Measurements from ENCODE around the gene SCARF2. TPM values are rescaled to one million over a fixed set of nuclear protein-coding genes. Genes with fewer than 3 reads are reported as not detected.
"Not testable (repeated sequence)": the region's sequence is repeated elsewhere in the genome, so short reads cannot be mapped to it uniquely, and the experiment has no call there.

SCARF2 gene, protein sequence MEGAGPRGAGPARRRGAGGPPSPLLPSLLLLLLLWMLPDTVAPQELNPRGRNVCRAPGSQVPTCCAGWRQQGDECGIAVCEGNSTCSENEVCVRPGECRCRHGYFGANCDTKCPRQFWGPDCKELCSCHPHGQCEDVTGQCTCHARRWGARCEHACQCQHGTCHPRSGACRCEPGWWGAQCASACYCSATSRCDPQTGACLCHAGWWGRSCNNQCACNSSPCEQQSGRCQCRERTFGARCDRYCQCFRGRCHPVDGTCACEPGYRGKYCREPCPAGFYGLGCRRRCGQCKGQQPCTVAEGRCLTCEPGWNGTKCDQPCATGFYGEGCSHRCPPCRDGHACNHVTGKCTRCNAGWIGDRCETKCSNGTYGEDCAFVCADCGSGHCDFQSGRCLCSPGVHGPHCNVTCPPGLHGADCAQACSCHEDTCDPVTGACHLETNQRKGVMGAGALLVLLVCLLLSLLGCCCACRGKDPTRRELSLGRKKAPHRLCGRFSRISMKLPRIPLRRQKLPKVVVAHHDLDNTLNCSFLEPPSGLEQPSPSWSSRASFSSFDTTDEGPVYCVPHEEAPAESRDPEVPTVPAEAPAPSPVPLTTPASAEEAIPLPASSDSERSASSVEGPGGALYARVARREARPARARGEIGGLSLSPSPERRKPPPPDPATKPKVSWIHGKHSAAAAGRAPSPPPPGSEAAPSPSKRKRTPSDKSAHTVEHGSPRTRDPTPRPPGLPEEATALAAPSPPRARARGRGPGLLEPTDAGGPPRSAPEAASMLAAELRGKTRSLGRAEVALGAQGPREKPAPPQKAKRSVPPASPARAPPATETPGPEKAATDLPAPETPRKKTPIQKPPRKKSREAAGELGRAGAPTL
- 1 to 10 TPM; 2.6 to 2.7 TPM for total RNA-seq
- 1 to 10 TPM in 1 of 2 donors, under 1 TPM in 1; 0.12 to 1.1 TPM for polyA plus RNA-seq

DNA sequence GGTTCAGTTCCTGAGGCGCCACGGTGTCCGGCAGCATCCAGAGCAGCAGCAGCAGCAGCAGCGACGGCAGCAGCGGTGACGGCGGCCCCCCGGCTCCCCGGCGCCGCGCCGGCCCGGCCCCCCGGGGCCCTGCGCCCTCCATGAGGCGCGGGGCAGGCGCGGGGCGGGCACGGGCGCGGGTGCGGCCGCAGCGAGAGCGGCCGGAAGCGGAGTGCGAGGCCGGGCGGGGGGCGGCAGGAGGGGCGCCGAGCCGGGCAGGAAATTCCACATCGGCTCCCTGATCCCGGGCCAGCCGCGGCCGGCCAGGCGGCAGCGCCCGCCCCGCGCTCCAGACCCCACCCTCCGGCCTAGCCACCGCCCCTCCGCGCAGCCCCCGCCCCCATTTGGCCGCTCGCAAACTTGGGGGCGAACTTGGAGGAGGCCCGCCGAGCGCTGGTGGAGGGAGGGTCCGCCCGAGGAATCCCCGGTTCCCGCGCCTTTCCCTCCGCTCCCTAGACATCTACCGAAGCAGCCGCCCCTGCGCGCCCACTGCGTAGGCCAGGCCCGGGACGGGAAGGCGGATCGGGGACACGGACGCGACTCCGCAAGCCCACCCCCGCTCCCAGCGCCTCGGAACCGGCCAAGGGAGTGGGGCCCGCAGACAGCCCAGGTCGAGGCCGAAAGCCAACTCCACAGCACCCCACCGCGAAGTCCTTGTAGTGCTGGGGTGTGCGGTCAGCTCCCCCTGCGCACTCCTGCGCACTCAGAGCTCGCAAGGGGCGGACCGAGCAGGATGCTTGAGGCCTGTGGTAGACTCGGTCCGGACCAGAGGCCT, at the start of gene SCARF2:
SCARF2 (minus strand) TSS at position 213 of the 814 bp plus-strand sequence; CDS start at position 142, 71 bp downstream.
- Mint-ChIP-seq H3K27me3 (peaks cover 23 to 26% of the 10 kb centered on the region in 2 donors), H3K36me3 (peaks cover 5% of the 10 kb centered on the region in 2 donors), H3K27ac (peak within 1 kb of the TSS in 4 of 7 donors; percentile 57 to 72 (median 62)), H3K9me3 (no peaks in the 10 kb centered on the region), H3K4me1 (peaks cover 7 to 27% (median 11%) of the 10 kb centered on the region in 4 donors), H3K4me3 (peak within 1 kb of the TSS; percentile 79 to 94 (median 84))
- ChIA-PET CTCF (ENCODE audit: partially characterized antibody) (no interaction called here), POLR2A (ENCODE audit: partially characterized antibody) (interaction anchor here (0.7 to 1.5 kb wide), 3 partner anchors 26 to 58 kb away, joined by 3 to 7 read pairs (median 4); partner anchors contain the start of gene KLHL22)
- DNase-seq = no peak
- Histone ChIP-seq H3K27ac (ENCODE audit: low read depth, low read length) (no peak within 1 kb of the TSS), H3K9me3 (ENCODE audit: control insufficient read depth in 1 of 2, low read length in 2 of 2) (no peaks in the 10 kb centered on the region), H3K4me1 (ENCODE audit: insufficient read depth, low read length) (peaks cover 23% of the 10 kb centered on the region), H3K4me3 (ENCODE audit: low read length in 2 of 2) (peak within 1 kb of the TSS; percentile 36 to 43), H3K27me3 (ENCODE audit: insufficient read depth, low read length) (peaks cover 24% of the 10 kb centered on the region), H3K36me3 (ENCODE audit: insufficient read depth, low read length) (no peaks in the 10 kb centered on the region)
- intact Hi-C loops (cut with micrococcal nuclease) = no loop called here

DNA sequence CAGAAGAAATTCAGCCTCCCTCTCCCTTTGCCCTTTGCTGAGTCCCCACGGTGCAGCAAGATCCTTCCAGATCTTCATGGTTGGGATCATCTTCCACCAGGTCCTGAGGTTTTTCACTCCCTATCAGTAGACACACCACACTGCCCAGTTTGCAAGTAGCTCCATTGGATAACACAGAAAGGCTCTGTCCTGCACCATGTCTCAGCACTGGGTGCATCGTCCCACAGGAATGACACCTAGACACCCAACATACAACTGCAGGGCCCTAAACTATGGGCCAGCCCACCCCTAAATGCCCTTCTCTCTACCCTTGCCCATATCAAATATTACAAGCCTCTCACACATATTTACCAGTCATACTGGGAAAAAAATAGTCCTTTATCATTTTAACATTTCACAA, 48.6 kb upstream of the SCARF2 start:
- intact Hi-C loops (cut with micrococcal nuclease) = no loop called here
- no peak for DNase-seq
- H3K9me3 Mint-ChIP-seq = no peaks in the 10 kb centered on the region
- ChIA-PET CTCF (ENCODE audit: partially characterized antibody) (no interaction called here), POLR2A (ENCODE audit: partially characterized antibody) (interaction anchor here (2.5 kb wide), 1 partner anchor 23 kb away, joined by 5 read pairs; no protein-coding TSS in a partner anchor)
- Histone ChIP-seq H3K36me3 (ENCODE audit: insufficient read depth, low read length) (peaks cover 11% of the 10 kb centered on the region), H3K4me1 (ENCODE audit: insufficient read depth, low read length) (peaks cover 26% of the 10 kb centered on the region), H3K4me3 (ENCODE audit: low read length in 2 of 2) (no peak overlapping the region), H3K27me3 (ENCODE audit: insufficient read depth, low read length) (no peaks in the 10 kb centered on the region), H3K9me3 (ENCODE audit: control insufficient read depth in 1 of 2, low read length in 2 of 2) (no peaks in the 10 kb centered on the region), H3K27ac (ENCODE audit: low read depth, low read length) (no peak overlapping the region)
- peaks cover 18 to 40% of the 10 kb centered on the region in 2 donors for H3K36me3 Mint-ChIP-seq
- no peaks in the 10 kb centered on the region for H3K27me3 Mint-ChIP-seq
- peak overlapping the region in 3 of 7 donors; percentile 44 to 81 (median 75) for H3K27ac Mint-ChIP-seq
- peaks cover 30 to 56% (median 45%) of the 10 kb centered on the region in 4 donors for H3K4me1 Mint-ChIP-seq
- H3K4me3 Mint-ChIP-seq = no peak overlapping the region

DNA sequence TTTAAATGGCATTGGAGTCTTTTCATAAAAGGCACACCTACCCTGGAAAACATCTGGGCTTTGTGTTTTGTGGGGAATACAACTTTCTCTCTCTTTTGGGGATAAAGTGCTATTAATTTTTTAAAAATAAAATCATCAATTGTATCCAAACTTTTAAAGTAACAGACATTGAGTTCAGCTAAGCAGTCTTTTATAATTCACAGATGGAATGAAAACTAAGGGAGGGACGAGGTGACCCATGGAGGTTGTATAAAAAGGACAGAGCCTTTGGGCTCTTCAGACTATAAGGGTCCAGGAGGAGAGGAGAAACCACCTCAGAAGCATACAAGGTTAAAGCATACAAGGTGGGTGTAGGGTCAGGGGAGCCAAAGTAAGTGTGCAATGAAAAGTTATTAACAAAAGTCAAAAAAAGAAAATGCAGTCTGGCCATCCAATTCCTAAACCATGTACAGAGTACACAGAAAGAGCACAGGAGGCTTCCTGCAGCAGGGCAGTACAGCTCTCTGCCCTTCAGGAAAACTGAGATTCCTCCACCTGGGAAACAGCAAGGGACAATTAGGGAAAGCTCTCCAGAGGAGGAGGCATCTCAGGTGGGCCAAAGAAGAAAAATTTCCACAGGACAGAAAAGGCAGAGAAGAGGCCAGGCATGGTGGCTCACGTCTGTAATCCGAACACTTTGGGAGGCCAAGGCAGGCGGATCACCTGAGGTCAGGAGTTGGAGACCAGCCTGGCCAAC, 47.5 kb upstream of the SCARF2 start:
- intact Hi-C loops (cut with micrococcal nuclease) = no loop called here
- Mint-ChIP-seq H3K4me3 (peak overlapping the region in 1 of 8 donors; percentile 11), H3K9me3 (no peaks in the 10 kb centered on the region), H3K4me1 (peaks cover 25 to 48% (median 37%) of the 10 kb centered on the region in 4 donors), H3K27ac (peak overlapping the region in 3 of 7 donors; percentile 13 to 62 (median 22)), H3K36me3 (peaks cover 19 to 39% of the 10 kb centered on the region in 2 donors), H3K27me3 (no peaks in the 10 kb centered on the region)
- DNase-seq = no peak
- Histone ChIP-seq H3K27ac (ENCODE audit: low read depth, low read length) (no peak overlapping the region), H3K4me1 (ENCODE audit: insufficient read depth, low read length) (peaks cover 19% of the 10 kb centered on the region), H3K9me3 (ENCODE audit: control insufficient read depth in 1 of 2, low read length in 2 of 2) (no peaks in the 10 kb centered on the region), H3K36me3 (ENCODE audit: insufficient read depth, low read length) (peaks cover 11% of the 10 kb centered on the region), H3K27me3 (ENCODE audit: insufficient read depth, low read length) (no peaks in the 10 kb centered on the region), H3K4me3 (ENCODE audit: low read length in 2 of 2) (no peak overlapping the region)
- ChIA-PET CTCF (ENCODE audit: partially characterized antibody) (interaction anchor here (0.7 to 2.4 kb wide), 2 partner anchors 67 to 926 kb away, joined by 4 to 6 read pairs; no protein-coding TSS in a partner anchor), POLR2A (ENCODE audit: partially characterized antibody) (interaction anchor here (2.0 to 2.5 kb wide), 2 partner anchors 21 to 22 kb away, joined by 5 to 11 read pairs; no protein-coding TSS in a partner anchor)

DNA sequence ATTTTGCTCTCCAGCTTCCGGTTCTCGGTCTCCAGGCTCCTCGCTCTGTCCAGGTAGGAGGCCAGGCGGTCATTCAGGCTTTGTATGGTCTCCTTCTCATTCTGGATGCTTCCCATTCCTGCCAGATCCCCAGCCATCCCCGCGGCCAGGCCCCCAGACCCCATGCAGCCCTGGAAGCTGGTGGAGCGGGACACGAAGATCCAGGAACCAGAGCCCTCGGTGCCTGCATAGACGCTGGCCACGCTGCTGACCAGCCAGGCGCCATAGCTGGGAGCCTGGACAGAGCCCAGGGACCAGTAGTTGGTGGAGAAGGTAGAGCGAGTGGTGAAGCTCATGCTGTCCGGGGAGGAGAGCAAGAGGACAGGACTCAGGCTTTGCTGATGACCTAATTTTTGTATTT, 46.1 kb upstream of the SCARF2 start:
- Mint-ChIP-seq H3K4me3 (no peak overlapping the region), H3K27me3 (no peaks in the 10 kb centered on the region), H3K9me3 (no peaks in the 10 kb centered on the region), H3K36me3 (peaks cover 22 to 37% of the 10 kb centered on the region in 2 donors), H3K4me1 (peaks cover 25 to 43% (median 32%) of the 10 kb centered on the region in 4 donors), H3K27ac (no peak overlapping the region)
- ChIA-PET CTCF (ENCODE audit: partially characterized antibody) (interaction anchor here (1.1 to 2.4 kb wide), 5 partner anchors 11 to 88 kb away, joined by 3 to 8 read pairs (median 4); no protein-coding TSS in a partner anchor), POLR2A (ENCODE audit: partially characterized antibody) (interaction anchor here (0.7 to 2.0 kb wide), 2 partner anchors 20 to 35 kb away, joined by 3 to 11 read pairs; no protein-coding TSS in a partner anchor)
- intact Hi-C loops (cut with micrococcal nuclease) = no loop called here
- Histone ChIP-seq H3K4me1 (ENCODE audit: insufficient read depth, low read length) (peaks cover 20% of the 10 kb centered on the region), H3K9me3 (ENCODE audit: control insufficient read depth in 1 of 2, low read length in 2 of 2) (no peaks in the 10 kb centered on the region), H3K36me3 (ENCODE audit: insufficient read depth, low read length) (peaks cover 11% of the 10 kb centered on the region), H3K27me3 (ENCODE audit: insufficient read depth, low read length) (no peaks in the 10 kb centered on the region), H3K4me3 (ENCODE audit: low read length in 2 of 2) (no peak overlapping the region), H3K27ac (ENCODE audit: low read depth, low read length) (no peak overlapping the region)
- DNase-seq = no peak

DNA sequence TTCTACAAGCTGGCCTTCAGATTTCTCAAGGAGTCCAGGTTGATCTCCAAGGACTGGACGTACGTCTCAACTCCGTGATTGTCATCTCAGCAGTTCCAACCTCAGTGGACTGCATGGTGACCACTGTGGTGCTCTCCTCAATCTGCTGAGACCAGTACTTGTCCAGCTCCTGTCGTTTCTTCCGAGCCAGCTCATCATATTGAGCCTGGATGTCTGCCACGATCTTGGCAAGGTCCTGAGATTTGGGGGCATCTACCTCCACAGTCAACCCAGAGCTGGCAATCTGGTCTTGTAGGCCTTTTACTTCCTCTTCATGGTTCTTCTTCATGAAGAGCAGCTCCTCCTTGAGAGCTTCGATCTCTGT, 45.5 kb upstream of the SCARF2 start:
- CTCF ChIA-PET (ENCODE audit: partially characterized antibody) = interaction anchor here (1.1 to 2.4 kb wide), 5 partner anchors 11 to 88 kb away, joined by 3 to 8 read pairs (median 4); no protein-coding TSS in a partner anchor
- H3K36me3 ChIP-seq (ENCODE audit: insufficient read depth, low read length); H3K27me3 ChIP-seq (ENCODE audit: insufficient read depth, low read length); intact Hi-C loops (cut with micrococcal nuclease); H3K27me3 Mint-ChIP-seq; H3K9me3 ChIP-seq (ENCODE audit: control insufficient read depth in 1 of 2, low read length in 2 of 2); H3K4me3 Mint-ChIP-seq; H3K4me3 ChIP-seq (ENCODE audit: low read length in 2 of 2); H3K27ac ChIP-seq (ENCODE audit: low read depth, low read length); H3K9me3 Mint-ChIP-seq; DNase-seq: not testable (repeated sequence)
- POLR2A ChIA-PET (ENCODE audit: partially characterized antibody) = interaction anchor here (2.0 kb wide), 1 partner anchor 19 kb away, joined by 11 read pairs; no protein-coding TSS in a partner anchor
- H3K4me1 ChIP-seq (ENCODE audit: insufficient read depth, low read length) = peaks cover 13% of the 10 kb centered on the region
- H3K27ac Mint-ChIP-seq = peak overlapping the region in 3 of 7 donors; percentile 24 to 78 (median 41)
- H3K4me1 Mint-ChIP-seq = peaks cover 21 to 36% (median 26%) of the 10 kb centered on the region in 4 donors
- H3K36me3 Mint-ChIP-seq = peaks cover 20 to 32% of the 10 kb centered on the region in 2 donors

DNA sequence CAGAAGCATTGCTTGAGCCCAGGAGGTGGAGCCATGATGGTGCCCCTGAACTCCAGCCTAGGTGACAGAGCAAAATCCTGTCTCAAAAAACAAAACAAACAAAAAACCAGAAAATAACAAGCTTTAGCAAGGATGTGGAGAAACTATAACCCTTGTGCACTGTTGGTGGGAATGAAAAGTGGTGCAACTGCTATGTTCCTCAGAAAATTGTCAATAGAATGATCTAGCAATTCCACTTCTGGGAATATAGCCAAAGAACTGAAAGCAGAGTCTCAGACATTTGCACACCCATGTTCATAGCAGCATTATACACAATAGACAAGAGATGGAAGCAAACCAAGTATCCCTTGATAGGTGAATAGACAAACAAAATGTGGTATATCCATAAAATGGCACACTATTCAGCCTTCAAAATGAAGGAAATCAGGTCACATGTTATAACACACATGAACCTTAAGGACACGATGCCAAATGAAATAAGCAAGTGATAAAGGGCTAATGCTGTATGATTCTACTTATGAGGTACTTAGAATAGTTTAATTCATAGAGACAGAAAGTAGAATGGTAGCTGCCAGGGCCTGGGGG, 42.1 kb upstream of the SCARF2 start:
- no peaks in the 10 kb centered on the region for H3K27me3 Mint-ChIP-seq
- peaks cover 12 to 19% of the 10 kb centered on the region in 2 donors for H3K36me3 Mint-ChIP-seq
- DNase-seq = no peak
- intact Hi-C loops (cut with micrococcal nuclease) = no loop called here
- H3K4me3 ChIP-seq (ENCODE audit: low read length in 2 of 2) = no peak overlapping the region
- H3K9me3 Mint-ChIP-seq = no peaks in the 10 kb centered on the region
- H3K27me3 ChIP-seq (ENCODE audit: insufficient read depth, low read length) = no peaks in the 10 kb centered on the region
- peaks cover 22% of the 10 kb centered on the region for H3K4me1 ChIP-seq (ENCODE audit: insufficient read depth, low read length)
- ChIA-PET CTCF (ENCODE audit: partially characterized antibody) (no interaction called here), POLR2A (ENCODE audit: partially characterized antibody) (interaction anchor here (1.0 to 1.6 kb wide), 2 partner anchors 11 to 15 kb away, joined by 3 read pairs; no protein-coding TSS in a partner anchor)
- H3K4me3 Mint-ChIP-seq = no peak overlapping the region
- peaks cover 4% of the 10 kb centered on the region for H3K36me3 ChIP-seq (ENCODE audit: insufficient read depth, low read length)
- H3K27ac ChIP-seq (ENCODE audit: low read depth, low read length) = no peak overlapping the region
- H3K27ac Mint-ChIP-seq = peak overlapping the region in 5 of 7 donors; percentile 2 to 78 (median 75)
- peaks cover 23 to 44% (median 34%) of the 10 kb centered on the region in 4 donors for H3K4me1 Mint-ChIP-seq
- no peaks in the 10 kb centered on the region for H3K9me3 ChIP-seq (ENCODE audit: control insufficient read depth in 1 of 2, low read length in 2 of 2)

Data from CD4-positive, alpha-beta memory T cell (primary cell).